Measurements from ENCODE around the gene SNCAIP.

Gene SNCAIP

GRCh38 chr5:122439645-122440044 is 127.6 kb downstream of the SNCAIP start:
- DNase-seq (ENCODE audit: extremely low spot score) = no peak
- POLR2A ChIA-PET = no interaction called here
- TF ChIP-seq CTCF (IDR thresholded peaks at IDR 0.05; ENCODE audit: control extremely low read depth, extremely low read depth, low read depth, missing control alignments) = no peak
- CTCF ChIA-PET = no interaction called here

- peak; percentile 14 for DNase-seq (ENCODE audit: extremely low spot score)
- ChIA-PET CTCF (no interaction called here), POLR2A (no interaction called here)
- TF ChIP-seq CTCF (IDR thresholded peaks at IDR 0.05; ENCODE audit: control extremely low read depth, extremely low read depth, low read depth, missing control alignments) = no peak
These were observed 130.9 kb downstream of the SNCAIP start for GRCh38 chr5:122442938-122443337.

DNA sequence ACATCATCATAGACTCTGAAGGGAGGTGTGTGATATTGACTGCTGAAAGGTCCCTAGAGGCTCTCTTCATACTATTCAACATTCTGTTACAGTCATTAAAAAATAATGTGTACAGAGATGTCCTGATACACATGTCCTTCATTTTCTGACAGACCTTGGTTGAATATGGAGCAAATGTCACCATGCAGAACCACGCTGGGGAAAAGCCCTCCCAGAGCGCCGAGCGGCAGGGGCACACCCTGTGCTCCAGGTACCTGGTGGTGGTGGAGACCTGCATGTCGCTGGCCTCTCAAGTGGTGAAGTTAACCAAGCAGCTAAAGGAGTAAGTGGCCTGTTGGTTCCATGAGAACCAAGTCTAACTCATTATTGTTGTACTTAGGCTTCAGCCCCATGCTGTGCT is 132.4 kb downstream of the SNCAIP start:
- CTCF ChIA-PET = no interaction called here
- POLR2A ChIA-PET = no interaction called here
- DNase-seq (ENCODE audit: extremely low spot score) = no peak
- no peak for TF ChIP-seq CTCF (IDR thresholded peaks at IDR 0.05; ENCODE audit: control extremely low read depth, extremely low read depth, low read depth, missing control alignments)

- ChIA-PET POLR2A (no interaction called here), CTCF (no interaction called here)
- TF ChIP-seq CTCF (IDR thresholded peaks at IDR 0.05; ENCODE audit: control extremely low read depth, extremely low read depth, low read depth, missing control alignments) = no peak
- DNase-seq (ENCODE audit: extremely low spot score) = no peak
These were observed 133.0 kb downstream of the SNCAIP start for GRCh38 chr5:122445070-122445469.

DNA sequence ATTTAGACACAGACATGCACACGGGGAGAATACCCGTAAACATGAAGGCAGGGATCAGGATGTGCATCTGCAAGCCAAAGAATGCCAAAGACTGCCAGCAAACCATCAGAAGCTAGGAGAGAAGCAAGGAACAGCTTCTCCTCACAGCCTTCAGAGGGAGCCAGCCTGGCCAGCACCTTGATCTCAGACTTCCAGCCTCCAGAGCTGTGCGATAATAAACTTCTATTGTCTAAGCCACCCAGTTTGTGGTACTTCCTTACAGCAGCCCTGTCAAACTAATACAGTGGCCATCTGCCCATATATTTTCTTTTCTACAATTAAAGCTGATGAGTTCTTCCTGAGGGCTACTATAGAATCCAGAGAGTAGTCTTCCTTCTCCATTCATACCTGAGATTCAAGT is 135.0 kb downstream of the SNCAIP start:
- POLR2A ChIA-PET = no interaction called here
- TF ChIP-seq CTCF (IDR thresholded peaks at IDR 0.05; ENCODE audit: control extremely low read depth, extremely low read depth, low read depth, missing control alignments) = no peak
- DNase-seq (ENCODE audit: extremely low spot score) = no peak
- CTCF ChIA-PET = interaction anchor here (0.7 to 1.6 kb wide), 3 partner anchors 14 to 128 kb away, joined by 3 to 6 read pairs (median 4); no protein-coding TSS in a partner anchor

- TF ChIP-seq CTCF (IDR thresholded peaks at IDR 0.05; ENCODE audit: control extremely low read depth, extremely low read depth, low read depth, missing control alignments) = no peak
- POLR2A ChIA-PET = no interaction called here
- no peak for DNase-seq (ENCODE audit: extremely low spot score)
- CTCF ChIA-PET = interaction anchor here (1.0 to 1.6 kb wide), 2 partner anchors 11 to 13 kb away, joined by 3 to 6 read pairs; no protein-coding TSS in a partner anchor
These were observed 135.8 kb downstream of the SNCAIP start for GRCh38 chr5:122447879-122448278.

DNA sequence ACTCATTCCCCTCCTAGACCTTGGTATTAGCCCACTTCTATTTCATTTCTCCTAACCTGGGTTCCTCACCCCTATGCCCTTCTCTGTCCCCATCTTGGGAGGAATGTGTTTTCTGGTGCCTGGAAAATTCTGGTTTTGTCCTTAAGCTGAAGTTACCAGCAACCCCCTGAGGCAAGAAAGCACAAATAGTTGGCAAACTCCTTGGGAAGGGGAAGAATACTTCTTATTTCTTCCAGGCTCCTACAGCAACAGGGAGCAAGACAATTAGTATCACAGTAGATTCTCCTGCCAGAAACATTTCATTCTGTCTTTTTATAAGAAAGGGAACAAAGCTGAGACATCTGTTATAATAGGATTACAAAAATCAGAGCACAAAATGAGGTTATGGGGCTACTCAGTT is 142.5 kb downstream of the SNCAIP start:
- ChIA-PET POLR2A (no interaction called here), CTCF (no interaction called here)
- TF ChIP-seq CTCF (IDR thresholded peaks at IDR 0.05; ENCODE audit: control extremely low read depth, extremely low read depth, low read depth, missing control alignments) = no peak
- DNase-seq (ENCODE audit: extremely low spot score) = no peak

Measured in GM10248 (cell line).